ENCODE results near the gene ZSWIM6. TPM values are rescaled to one million over a fixed set of nuclear protein-coding genes. Genes with fewer than 3 reads are reported as not detected.

ZSWIM6 gene
- total RNA-seq, 2 experiments from 2014 or later = 0.06 to 0.17 TPM

DNA sequence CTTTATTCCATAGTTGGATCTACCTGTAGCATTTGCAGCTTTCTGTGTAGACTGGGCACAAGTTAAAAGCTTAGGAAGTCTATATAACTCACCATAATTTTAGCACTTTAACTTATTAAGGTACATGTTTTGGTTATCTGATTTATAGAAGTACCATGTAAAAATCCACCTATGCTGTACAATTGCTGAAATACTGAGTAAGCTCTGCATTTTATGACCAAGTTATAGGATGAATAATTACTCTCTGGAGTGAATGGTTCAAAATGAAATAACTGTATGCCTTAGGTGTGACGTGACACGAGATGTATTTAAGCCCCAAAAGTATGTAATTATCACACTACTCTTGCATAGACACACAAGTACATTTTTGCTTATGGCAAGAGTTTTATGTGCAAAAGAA, 22.1 kb downstream of the ZSWIM6 start:
- BruUV-seq (replicated peaks) = no TSS peak
- Histone ChIP-seq H3K79me2 (ENCODE audit: insufficient read depth, low read depth, low read length) (no peaks in the 10 kb centered on the region), H3K9me3 (ENCODE audit: low read length) (no peaks in the 10 kb centered on the region), H3K9me2 (ENCODE audit: insufficient read depth, low read length) (no peaks in the 10 kb centered on the region), H3K4me2 (ENCODE audit: low read length) (no peak overlapping the region), H4K20me1 (ENCODE audit: insufficient read depth, low read length) (no peaks in the 10 kb centered on the region), H3K4me1 (ENCODE audit: insufficient read depth, low read length, poor library complexity, severe bottlenecking) (no peaks in the 10 kb centered on the region), H3K27ac (ENCODE audit: low read depth, low read length, poor library complexity, severe bottlenecking) (no peak overlapping the region), H3K4me3 (ENCODE audit: low read depth, low read length, poor library complexity, severe bottlenecking) (no peak overlapping the region), H2AFZ (ENCODE audit: low read length) (no peak overlapping the region), H3K36me3 (ENCODE audit: insufficient read depth, low read length) (no peaks in the 10 kb centered on the region)
- DNase-seq (ENCODE audit: low spot score) = no peak
- ChIA-PET CTCF (ENCODE audit: unreplicated experiment) (no interaction called here), POLR2A (interaction anchor here (1.0 kb wide), 1 partner anchor 9 kb away, joined by 4 read pairs; no protein-coding TSS in a partner anchor)
- intact Hi-C loops (cut with micrococcal nuclease; ENCODE audit: unreplicated experiment) = loop anchor here (10.0 kb wide), 1 partner anchor 299 kb away; no protein-coding TSS in a partner anchor
- TF ChIP-seq EZH2phosphoT487 (IDR thresholded peaks at IDR 0.05; ENCODE audit: borderline replicate concordance, low read depth, low read length) = no peak
- TF ChIP-seq, protein P1, sequence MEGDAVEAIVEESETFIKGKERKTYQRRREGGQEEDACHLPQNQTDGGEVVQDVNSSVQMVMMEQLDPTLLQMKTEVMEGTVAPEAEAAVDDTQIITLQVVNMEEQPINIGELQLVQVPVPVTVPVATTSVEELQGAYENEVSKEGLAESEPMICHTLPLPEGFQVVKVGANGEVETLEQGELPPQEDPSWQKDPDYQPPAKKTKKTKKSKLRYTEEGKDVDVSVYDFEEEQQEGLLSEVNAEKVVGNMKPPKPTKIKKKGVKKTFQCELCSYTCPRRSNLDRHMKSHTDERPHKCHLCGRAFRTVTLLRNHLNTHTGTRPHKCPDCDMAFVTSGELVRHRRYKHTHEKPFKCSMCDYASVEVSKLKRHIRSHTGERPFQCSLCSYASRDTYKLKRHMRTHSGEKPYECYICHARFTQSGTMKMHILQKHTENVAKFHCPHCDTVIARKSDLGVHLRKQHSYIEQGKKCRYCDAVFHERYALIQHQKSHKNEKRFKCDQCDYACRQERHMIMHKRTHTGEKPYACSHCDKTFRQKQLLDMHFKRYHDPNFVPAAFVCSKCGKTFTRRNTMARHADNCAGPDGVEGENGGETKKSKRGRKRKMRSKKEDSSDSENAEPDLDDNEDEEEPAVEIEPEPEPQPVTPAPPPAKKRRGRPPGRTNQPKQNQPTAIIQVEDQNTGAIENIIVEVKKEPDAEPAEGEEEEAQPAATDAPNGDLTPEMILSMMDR (conservative IDR thresholded peaks at IDR 0.05; ENCODE audit: low read length) = no peak

DNA sequence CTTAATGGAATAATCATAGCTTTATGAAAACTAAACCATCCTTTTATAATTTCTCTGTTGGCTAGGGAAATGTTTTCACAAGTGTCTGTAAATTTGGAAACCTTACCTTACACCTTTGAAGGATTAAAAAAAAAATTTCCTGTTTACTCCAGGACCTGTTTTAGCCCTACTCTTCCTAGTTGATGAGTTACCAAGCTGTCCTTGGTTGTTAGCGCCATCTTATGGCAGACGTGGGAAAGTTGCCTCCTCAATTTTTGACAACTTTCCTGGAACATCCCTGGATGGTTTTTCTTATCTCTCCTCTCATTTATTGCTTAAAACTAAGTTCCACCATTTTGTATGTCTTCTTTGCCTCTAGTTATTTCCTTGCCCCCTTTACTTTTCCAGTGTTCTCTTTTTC, 25.7 kb downstream of the ZSWIM6 start:
- Histone ChIP-seq H3K27ac (ENCODE audit: low read depth, low read length, poor library complexity, severe bottlenecking) (no peak overlapping the region), H3K4me3 (ENCODE audit: low read depth, low read length, poor library complexity, severe bottlenecking) (no peak overlapping the region), H3K4me1 (ENCODE audit: insufficient read depth, low read length, poor library complexity, severe bottlenecking) (no peaks in the 10 kb centered on the region), H3K79me2 (ENCODE audit: insufficient read depth, low read depth, low read length) (no peaks in the 10 kb centered on the region), H3K36me3 (ENCODE audit: insufficient read depth, low read length) (no peaks in the 10 kb centered on the region), H3K9me2 (ENCODE audit: insufficient read depth, low read length) (no peaks in the 10 kb centered on the region), H3K4me2 (ENCODE audit: low read length) (no peak overlapping the region), H3K9me3 (ENCODE audit: low read length) (no peaks in the 10 kb centered on the region), H2AFZ (ENCODE audit: low read length) (no peak overlapping the region), H4K20me1 (ENCODE audit: insufficient read depth, low read length) (no peaks in the 10 kb centered on the region)
- ChIA-PET POLR2A (interaction anchor here (0.5 to 1.3 kb wide), 2 partner anchors 11 to 86 kb away, joined by 3 read pairs; no protein-coding TSS in a partner anchor), CTCF (ENCODE audit: unreplicated experiment) (no interaction called here)
- intact Hi-C loops (cut with micrococcal nuclease; ENCODE audit: unreplicated experiment) = loop anchor here (10.0 kb wide), 1 partner anchor 303 kb away; no protein-coding TSS in a partner anchor
- no peak for TF ChIP-seq EZH2phosphoT487 (IDR thresholded peaks at IDR 0.05; ENCODE audit: borderline replicate concordance, low read depth, low read length)
- TF ChIP-seq, protein P1 (conservative IDR thresholded peaks at IDR 0.05; ENCODE audit: low read length) = peak; percentile 75
- BruUV-seq (replicated peaks) = no TSS peak
- DNase-seq (ENCODE audit: low spot score) = peak; percentile 11

DNA sequence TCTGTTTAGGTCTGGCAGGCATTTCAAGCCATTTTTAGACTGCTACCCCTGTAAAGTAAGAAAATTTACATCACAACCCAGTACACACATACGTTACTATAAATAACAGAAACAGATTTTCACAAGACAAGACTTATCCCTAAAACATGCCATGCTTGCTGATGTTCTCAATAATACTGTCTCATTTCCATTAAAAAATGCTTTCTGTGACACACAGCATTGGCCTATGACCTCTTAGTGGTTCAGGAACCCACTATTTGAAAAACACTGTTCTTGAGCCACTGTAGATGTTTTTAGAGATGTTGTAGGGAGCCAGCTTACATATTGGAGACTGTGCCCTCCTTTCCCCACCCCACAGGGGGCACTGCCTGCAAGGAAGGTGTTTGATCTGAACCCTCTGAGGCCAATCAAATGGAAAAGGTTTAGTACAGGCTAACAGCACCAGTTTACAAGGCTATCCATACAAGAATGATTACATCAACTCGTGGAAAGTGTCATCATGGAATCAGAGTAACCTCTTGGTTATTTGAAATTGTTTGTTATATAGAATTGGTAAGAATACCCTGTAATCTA, 30.8 kb downstream of the ZSWIM6 start:
- CTCF ChIA-PET (ENCODE audit: unreplicated experiment) = no interaction called here
- H4K20me1 ChIP-seq (ENCODE audit: insufficient read depth, low read length) = no peaks in the 10 kb centered on the region

More for the DNA sequence above, 30.8 kb downstream of the ZSWIM6 start:
- H3K36me3 ChIP-seq (ENCODE audit: insufficient read depth, low read length) = no peaks in the 10 kb centered on the region
- POLR2A ChIA-PET = interaction anchor here (0.8 kb wide), 1 partner anchor 9 kb away, joined by 4 read pairs; no protein-coding TSS in a partner anchor
- no peaks in the 10 kb centered on the region for H3K9me2 ChIP-seq (ENCODE audit: insufficient read depth, low read length)
- no peak overlapping the region for H2AFZ ChIP-seq (ENCODE audit: low read length)
- no peaks in the 10 kb centered on the region for H3K9me3 ChIP-seq (ENCODE audit: low read length)
- intact Hi-C loops (cut with micrococcal nuclease; ENCODE audit: unreplicated experiment) = no loop called here
- BruUV-seq (replicated peaks) = no TSS peak
- no peak overlapping the region for H3K27ac ChIP-seq (ENCODE audit: low read depth, low read length, poor library complexity, severe bottlenecking)
- H3K4me1 ChIP-seq (ENCODE audit: insufficient read depth, low read length, poor library complexity, severe bottlenecking) = no peaks in the 10 kb centered on the region
- TF ChIP-seq EZH2phosphoT487 (IDR thresholded peaks at IDR 0.05; ENCODE audit: borderline replicate concordance, low read depth, low read length) = no peak
- TF ChIP-seq, protein P1 (conservative IDR thresholded peaks at IDR 0.05; ENCODE audit: low read length) = 0 out of 2 replicates have a peak, but pooled peaks have one; percentile 20
- no peak overlapping the region for H3K4me3 ChIP-seq (ENCODE audit: low read depth, low read length, poor library complexity, severe bottlenecking)
- DNase-seq (ENCODE audit: low spot score) = no peak
- no peaks in the 10 kb centered on the region for H3K79me2 ChIP-seq (ENCODE audit: insufficient read depth, low read depth, low read length)
- no peak overlapping the region for H3K4me2 ChIP-seq (ENCODE audit: low read length)
